Measurements from ENCODE around the gene GTSE1.

The GTSE1 gene

DNA sequence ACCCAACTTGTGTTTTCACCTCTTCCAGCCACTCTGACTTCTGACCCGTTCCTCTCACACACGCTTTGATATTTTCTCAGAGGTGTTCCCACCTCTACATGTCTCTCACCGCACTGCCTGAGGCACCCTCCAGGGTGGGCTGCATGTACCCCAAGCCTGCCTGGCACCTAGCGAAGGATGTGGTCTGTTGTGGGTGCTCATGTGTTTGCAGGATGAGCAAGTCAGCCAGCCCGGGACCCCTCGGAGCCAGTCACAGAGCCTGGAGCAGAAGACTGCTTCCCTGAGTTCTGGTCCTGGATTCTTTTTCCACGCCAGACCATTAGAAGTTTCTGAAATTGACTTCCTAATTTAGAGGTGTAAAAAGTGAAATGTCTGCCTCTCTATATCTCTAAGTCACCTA, 3.8 kb downstream of the GTSE1 start:
- TF ChIP-seq, protein P1, sequence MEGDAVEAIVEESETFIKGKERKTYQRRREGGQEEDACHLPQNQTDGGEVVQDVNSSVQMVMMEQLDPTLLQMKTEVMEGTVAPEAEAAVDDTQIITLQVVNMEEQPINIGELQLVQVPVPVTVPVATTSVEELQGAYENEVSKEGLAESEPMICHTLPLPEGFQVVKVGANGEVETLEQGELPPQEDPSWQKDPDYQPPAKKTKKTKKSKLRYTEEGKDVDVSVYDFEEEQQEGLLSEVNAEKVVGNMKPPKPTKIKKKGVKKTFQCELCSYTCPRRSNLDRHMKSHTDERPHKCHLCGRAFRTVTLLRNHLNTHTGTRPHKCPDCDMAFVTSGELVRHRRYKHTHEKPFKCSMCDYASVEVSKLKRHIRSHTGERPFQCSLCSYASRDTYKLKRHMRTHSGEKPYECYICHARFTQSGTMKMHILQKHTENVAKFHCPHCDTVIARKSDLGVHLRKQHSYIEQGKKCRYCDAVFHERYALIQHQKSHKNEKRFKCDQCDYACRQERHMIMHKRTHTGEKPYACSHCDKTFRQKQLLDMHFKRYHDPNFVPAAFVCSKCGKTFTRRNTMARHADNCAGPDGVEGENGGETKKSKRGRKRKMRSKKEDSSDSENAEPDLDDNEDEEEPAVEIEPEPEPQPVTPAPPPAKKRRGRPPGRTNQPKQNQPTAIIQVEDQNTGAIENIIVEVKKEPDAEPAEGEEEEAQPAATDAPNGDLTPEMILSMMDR (IDR thresholded peaks at IDR 0.05): no peak
- H3K79me2 ChIP-seq: no peaks in the 10 kb centered on the region
- H3K4me2 ChIP-seq (ENCODE audit: low read length): no peak overlapping the region
- no peak overlapping the region for H3K9ac ChIP-seq
- H3K36me3 ChIP-seq (ENCODE audit: control insufficient read depth, insufficient read depth, low read length): no peaks in the 10 kb centered on the region
- H2AFZ ChIP-seq: no peak overlapping the region
- peaks cover 5% of the 10 kb centered on the region for H3K4me1 ChIP-seq
- H3K9me3 ChIP-seq (ENCODE audit: control insufficient read depth, low read length): no peaks in the 10 kb centered on the region
- no peak overlapping the region for H3K4me3 ChIP-seq (ENCODE audit: low read depth, low read length)
- no peak overlapping the region for H3K27ac ChIP-seq
- no peaks in the 10 kb centered on the region for H3K27me3 ChIP-seq (ENCODE audit: control insufficient read depth, insufficient read depth, low read length)

DNA sequence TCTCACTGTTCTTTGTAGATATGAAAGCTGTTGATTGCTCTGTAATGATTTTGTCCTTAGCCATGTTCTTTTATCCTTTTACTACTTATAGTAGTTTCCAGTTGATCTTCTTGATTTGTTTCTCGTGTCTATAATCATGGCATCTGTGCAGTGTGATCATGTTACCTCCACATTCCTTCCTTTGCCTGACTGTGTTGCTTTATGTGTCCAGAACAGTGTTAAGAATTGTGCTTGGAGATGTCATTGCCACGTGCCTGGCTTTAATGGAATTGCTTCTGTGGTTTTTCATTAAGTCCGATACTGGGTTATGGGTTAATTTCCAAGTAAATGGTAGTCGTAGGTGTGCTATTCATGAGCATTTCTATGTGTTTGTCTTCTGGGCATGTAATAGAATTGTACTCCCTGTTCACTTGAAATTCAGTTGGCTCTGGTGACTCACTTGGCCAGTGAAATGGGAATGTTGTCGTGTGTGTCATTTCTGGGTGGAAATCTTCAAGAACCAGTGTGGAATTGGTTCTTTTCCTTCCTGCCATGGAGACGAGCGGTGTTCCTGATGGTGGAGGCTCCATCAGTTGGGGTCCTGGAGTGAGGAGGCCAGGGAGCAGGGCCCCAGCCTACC, 6.8 kb downstream of the GTSE1 start:
- Histone ChIP-seq H3K4me1 (no peaks in the 10 kb centered on the region), H3K4me2 (ENCODE audit: low read length) (no peak overlapping the region), H3K9ac (no peak overlapping the region), H3K79me2 (no peaks in the 10 kb centered on the region), H3K27ac (no peak overlapping the region), H3K4me3 (ENCODE audit: low read depth, low read length) (no peak overlapping the region), H2AFZ (no peak overlapping the region), H3K27me3 (ENCODE audit: control insufficient read depth, insufficient read depth, low read length) (no peaks in the 10 kb centered on the region), H3K9me3 (ENCODE audit: control insufficient read depth, low read length) (no peaks in the 10 kb centered on the region), H3K36me3 (ENCODE audit: control insufficient read depth, insufficient read depth, low read length) (no peaks in the 10 kb centered on the region)
- TF ChIP-seq, protein P1 (IDR thresholded peaks at IDR 0.05): no peak

DNA sequence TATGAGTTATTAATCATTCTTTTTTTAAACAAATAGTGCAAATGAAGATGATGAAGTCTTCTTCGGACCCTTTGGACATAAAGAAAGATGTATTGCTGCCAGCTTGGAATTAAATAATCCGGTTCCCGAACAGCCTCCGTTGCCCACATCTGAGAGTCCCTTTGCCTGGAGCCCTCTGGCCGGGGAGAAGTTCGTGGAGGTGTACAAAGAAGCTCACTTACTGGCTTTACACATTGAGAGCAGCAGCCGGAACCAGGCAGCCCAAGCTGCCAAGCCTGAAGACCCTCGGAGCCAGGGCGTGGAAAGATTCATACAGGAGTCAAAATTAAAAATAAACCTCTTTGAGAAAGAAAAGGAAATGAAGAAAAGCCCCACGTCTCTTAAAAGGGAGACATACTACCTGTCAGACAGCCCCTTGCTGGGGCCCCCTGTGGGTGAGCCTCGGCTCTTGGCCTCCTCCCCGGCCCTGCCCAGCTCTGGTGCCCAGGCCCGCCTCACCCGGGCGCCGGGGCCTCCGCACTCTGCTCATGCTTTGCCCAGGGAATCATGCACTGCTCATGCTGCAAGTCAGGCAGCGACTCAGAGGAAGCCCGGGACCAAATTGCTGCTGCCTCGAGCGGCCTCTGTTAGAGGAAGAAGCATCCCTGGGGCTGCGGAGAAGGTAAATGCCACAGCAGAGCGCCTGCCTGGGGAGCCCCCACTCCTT, 11.8 kb downstream of the GTSE1 start:
- H3K36me3 ChIP-seq (ENCODE audit: control insufficient read depth, insufficient read depth, low read length): no peaks in the 10 kb centered on the region
- H3K4me2 ChIP-seq (ENCODE audit: low read length): no peak overlapping the region
- H3K27me3 ChIP-seq (ENCODE audit: control insufficient read depth, insufficient read depth, low read length): no peaks in the 10 kb centered on the region
- no peak overlapping the region for H3K27ac ChIP-seq
- no peaks in the 10 kb centered on the region for H3K9me3 ChIP-seq (ENCODE audit: control insufficient read depth, low read length)
- no peak overlapping the region for H2AFZ ChIP-seq
- no peak overlapping the region for H3K4me3 ChIP-seq (ENCODE audit: low read depth, low read length)
- no peaks in the 10 kb centered on the region for H3K79me2 ChIP-seq
- TF ChIP-seq, protein P1 (IDR thresholded peaks at IDR 0.05): no peak
- no peak overlapping the region for H3K9ac ChIP-seq
- H3K4me1 ChIP-seq: no peaks in the 10 kb centered on the region

DNA sequence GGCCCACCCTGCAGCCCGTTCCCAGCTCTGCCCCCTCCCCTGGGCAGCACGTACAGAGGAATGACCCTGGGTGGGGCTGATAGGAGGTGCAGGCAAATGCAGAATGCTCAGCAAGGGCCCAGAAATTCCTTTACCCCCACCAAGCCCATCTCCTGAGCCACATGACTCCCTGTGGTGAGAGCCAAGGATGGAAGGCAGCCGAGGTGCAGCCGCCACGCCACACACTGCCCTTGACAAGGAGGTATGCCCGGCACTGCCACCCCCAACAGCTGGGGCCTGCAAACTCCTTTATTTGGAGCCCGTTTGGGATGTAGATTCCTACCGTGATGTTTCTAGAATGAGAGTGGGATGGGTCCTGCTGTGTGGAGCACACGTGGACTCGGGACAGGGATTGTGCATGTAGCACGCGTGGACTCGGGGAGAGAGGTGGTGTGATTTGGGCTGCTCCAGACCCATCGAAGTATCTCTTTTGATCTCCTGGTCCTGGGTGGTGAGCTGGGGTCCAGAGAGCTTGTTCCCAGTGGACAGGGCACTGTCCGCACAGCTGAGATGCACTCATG, 12.9 kb downstream of the GTSE1 start:
- no peaks in the 10 kb centered on the region for H3K79me2 ChIP-seq
- no peak overlapping the region for H3K9ac ChIP-seq
- H3K4me1 ChIP-seq: no peaks in the 10 kb centered on the region
- H3K4me3 ChIP-seq (ENCODE audit: low read depth, low read length): no peak overlapping the region
- no peak overlapping the region for H3K27ac ChIP-seq
- no peak overlapping the region for H2AFZ ChIP-seq
- TF ChIP-seq, protein P1 (IDR thresholded peaks at IDR 0.05): no peak
- H3K27me3 ChIP-seq (ENCODE audit: control insufficient read depth, insufficient read depth, low read length): no peaks in the 10 kb centered on the region
- H3K36me3 ChIP-seq (ENCODE audit: control insufficient read depth, insufficient read depth, low read length): no peaks in the 10 kb centered on the region
- no peaks in the 10 kb centered on the region for H3K9me3 ChIP-seq (ENCODE audit: control insufficient read depth, low read length)
- no peak overlapping the region for H3K4me2 ChIP-seq (ENCODE audit: low read length)

Measured in parathyroid adenoma (tissue), 2 donors.